GM21367 (cell line): ENCODE measurements around the gene CDC34.

Experiments used
- ATAC-seq: cut with Tn5 transposase; IDR thresholded peaks from one replicate; pipeline ENCODE4 v1.9.1; 2021; ENCODE audit not compliant: unreplicated experiment

Gene CDC34

DNA sequence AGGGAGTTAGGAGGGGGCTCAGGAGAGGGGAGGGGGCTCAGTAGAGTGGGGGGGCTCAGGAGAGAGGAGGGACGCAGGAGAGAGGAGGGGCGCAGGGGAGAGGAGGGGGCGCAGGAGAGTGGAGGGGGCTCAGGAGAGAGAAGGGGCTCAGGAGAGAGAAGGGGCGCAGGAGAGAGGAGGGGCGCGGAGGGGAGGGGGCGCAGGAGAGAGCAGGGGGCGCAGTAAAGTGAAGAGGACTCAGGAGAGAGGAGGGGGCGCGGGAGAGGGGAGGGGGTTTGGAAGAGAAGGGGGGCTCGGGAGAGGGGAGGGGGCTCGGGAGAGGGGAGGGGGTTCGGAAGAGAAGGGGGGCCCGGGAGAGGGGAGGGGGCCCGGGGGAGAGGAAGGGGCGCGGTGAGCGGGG, 34.6 kb upstream of the CDC34 start:
- no peak for ATAC-seq

DNA sequence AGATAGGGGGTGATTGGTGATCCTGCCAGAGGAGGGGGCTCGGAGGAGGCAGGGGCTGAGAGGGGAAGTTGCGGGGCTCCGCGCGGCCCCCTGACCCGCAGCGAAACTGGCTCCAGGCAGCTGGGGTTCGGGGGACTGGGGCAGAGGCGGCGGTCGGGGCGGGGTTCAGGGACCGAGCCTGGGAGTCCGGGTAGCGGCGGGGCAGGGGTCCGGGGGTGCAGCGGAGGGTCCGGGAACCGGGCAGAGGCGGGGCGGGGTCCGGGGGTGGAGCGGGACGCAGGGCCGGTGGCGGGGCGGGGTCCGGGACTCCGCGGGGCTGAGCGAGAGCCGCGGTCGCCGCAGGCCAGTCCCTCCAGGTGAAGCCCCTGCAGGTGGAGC, 34.1 kb upstream of the CDC34 start:
- no peak for ATAC-seq

DNA sequence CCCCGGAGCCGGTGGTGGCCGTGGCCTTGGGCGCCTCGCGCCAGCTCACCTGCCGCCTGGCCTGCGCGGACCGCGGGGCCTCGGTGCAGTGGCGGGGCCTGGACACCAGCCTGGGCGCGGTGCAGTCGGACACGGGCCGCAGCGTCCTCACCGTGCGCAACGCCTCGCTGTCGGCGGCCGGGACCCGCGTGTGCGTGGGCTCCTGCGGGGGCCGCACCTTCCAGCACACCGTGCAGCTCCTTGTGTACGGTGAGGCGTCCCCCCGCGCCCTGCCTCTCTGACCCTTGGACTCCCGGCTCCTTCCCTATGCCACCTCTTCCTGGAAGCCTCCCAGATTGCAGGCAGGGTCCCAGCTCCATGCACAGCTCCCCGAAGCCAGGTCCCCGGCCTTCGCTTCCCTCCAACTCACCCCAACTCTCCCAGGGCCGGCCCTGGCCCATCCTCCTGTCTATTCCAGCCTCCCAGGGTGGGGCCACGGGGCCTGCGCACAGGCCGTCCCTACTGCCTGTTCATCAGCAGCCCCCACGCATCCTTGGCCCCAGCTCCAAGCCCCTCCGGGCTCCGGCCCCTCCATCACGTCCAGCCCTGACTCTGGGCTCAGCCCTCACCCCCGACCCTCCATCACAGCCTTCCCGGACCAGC, 33.6 kb upstream of the CDC34 start:
- no peak for ATAC-seq

DNA sequence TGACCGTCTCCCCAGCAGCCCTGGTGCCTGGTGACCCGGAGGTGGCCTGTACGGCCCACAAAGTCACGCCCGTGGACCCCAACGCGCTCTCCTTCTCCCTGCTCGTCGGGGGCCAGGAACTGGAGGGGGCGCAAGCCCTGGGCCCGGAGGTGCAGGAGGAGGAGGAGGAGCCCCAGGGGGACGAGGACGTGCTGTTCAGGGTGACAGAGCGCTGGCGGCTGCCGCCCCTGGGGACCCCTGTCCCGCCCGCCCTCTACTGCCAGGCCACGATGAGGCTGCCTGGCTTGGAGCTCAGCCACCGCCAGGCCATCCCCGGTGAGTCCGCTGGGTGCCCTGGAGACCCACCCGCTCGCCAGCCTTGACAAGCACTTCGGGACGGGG, 33.1 kb upstream of the CDC34 start:
- ATAC-seq: no peak

DNA sequence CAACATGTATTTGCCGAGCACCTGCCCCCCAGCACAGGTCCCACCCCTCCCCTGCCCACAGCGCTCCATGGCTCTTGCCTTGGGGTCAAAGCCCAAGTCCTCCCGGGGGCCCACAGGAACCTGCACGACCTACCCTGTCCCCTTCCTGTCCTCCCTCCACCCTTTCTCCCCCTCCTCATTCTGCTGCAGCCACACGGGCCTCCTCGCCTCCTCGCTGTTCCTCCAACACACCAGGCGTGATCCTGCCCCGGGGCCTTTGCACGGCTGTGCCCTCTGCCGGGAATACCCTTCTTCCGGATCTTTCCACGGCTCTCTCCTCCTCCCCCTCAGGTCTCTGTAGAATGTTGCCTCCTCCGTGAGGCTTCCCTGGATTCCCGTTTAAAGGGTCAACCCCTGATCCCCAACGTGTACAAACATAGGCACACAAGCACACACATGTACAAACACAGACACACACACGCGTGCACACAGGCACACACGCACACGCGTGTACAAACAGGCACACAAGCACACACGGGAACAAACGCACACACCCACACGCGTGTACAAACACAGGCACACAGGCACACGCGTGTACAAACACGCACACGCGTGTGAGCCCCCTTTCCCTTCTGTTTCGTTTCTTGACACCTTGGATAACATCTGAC, 32.5 kb upstream of the CDC34 start:
- ATAC-seq: no peak

DNA sequence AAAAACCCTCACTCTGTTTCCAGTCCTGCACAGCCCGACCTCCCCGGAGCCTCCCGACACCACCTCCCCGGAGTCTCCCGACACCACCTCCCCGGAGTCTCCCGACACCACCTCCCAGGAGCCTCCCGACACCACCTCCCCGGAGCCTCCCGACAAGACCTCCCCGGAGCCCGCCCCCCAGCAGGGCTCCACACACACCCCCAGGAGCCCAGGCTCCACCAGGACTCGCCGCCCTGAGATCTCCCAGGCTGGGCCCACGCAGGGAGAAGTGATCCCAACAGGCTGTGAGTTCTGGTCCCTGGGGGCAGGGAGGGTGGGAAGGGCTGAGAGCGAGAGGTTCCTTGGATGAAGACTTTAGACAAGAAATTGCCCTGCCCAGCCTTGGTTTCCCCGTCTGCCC, 29.9 kb upstream of the CDC34 start:
- ATAC-seq: no peak

GRCh38 chr19:504616-505015, 26.9 kb upstream of the CDC34 start:
- ATAC-seq: no peak

GRCh38 chr19:506404-507285, 24.9 kb upstream of the CDC34 start:
- ATAC-seq: peak; percentile 45

DNA sequence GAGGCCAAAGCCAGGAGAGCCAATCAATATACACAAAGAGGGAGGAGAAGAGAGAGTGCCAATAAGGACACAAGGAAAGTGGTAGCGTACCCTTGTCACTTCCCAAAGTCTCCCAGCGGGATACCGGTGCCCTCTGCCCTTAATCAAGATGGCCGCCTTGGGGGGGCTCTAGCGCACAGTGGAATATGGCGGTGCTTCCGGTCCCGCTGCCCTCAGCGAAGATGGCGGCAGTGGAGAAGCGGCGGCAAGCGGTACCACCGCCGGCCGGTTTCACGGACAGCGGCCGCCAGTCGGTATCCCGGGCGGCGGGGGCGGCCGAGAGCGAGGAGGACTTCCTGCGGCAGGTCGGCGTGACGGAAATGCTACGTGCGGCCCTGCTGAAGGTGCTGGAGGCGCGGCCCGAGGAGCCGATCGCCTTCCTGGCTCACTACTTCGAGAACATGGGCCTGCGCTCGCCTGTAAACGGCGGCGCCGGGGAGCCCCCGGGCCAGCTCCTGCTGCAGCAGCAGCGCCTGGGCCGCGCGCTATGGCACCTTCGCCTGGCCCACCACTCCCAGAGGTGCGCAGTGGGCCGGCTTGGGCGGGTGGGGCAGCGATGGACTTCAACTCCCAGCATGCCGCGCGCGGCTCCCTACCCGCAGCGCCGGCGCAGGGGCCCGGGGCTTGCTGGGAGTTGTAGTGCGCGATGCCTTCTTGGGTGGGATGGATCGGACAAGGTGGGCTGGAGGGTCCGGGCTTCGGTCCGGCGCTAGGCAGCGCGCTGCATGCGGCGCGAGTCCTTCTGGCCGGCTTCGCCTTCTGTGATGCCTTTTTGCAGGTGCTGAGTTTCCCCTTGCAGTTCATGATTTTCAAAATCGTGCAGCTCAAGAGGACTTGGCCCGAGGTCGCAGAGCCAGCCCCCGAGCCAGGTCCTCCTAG, 24.0 kb upstream of the CDC34 start, which contains the start of gene TPGS1:
TPGS1 (plus strand) TSS at position 212 of the 918 bp plus-strand sequence; CDS start at position 222, 10 bp downstream.
- peak; percentile 44 for ATAC-seq

- ATAC-seq: no peak
Measured at GRCh38 chr19:508204-509150, 23.1 kb upstream of the CDC34 start.

- ATAC-seq: no peak
Measured at GRCh38 chr19:510606-511100, 20.9 kb upstream of the CDC34 start.

DNA sequence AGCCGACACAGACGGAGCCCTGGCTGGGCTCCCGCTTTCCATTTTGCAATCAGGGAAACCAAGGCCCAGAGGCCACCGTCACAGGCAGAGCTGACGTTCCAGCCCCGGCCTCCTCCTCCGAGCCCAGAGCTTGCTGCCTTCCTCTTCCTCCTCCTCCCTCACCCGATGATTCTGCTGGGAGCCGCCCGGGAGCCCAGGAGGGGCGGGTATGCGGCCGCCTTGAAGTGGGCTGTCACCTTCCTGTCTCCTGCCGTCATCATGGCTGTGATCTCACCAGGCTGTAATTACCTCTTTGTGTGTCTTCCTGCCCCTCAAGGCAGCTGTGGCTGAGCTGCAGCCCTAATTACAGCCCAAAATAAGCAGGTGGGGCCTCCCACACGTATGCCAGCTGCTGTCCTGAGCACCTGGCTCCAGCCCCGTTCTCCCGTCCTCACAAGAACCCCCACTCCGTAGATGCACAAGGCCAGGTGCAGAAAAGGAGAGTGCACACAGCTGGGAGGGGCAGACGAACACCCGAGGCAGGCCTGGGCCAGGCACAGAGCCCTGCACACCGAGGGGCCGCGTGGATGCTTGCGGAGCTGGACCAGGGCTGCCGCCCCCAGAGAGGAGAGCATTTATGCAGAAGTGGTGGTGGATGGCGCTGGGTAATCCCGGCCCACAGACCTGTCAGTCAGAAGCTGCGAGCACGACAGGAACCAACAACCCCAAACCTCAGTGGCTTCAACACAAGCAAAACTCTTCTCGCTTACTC, 20.3 kb upstream of the CDC34 start:
- ATAC-seq: no peak

DNA sequence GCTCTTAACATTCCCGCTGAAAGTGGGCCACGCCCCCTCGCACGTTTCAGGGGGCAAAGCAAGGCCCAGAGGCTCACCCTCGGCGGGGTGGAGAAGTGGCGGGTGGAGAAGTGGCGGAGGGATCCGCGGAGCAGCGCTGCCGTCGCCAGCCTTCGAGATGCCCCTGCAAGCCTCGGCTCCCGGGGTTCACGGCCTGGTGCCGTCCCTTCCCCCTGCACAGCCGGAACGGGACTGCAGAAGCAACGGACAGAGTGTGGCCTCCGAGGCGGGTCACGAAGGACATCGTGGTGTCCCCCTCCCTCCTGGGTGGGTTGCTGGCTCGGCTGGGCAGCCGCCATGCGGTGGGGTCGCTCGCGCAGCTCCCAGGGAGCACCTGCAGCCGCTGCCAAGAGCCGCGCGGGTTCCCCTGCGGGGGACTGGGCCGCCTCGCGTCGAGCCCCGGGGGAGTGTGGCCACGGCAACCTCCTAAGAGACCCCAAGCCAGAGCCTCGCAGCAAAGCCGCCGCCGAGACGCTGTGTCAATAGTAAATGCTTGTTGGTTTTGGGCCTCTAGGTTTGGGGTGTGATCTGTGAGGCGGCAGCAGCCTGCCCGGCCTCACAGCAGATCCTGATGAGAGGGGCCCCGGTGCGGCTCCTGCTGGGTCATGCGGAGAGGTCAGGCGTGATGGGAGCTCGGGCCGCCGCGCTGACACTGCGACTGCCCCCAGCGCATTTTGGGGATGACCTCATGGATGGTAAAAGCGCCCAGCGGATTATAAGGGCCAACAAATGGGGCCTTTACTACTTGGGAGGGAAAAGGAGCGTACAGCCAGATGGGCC, 18.8 kb upstream of the CDC34 start:
- ATAC-seq: no peak

GRCh38 chr19:513368-514165, 18.0 kb upstream of the CDC34 start:
- no peak for ATAC-seq

GRCh38 chr19:514166-514663, 17.3 kb upstream of the CDC34 start:
- ATAC-seq: no peak

- no peak for ATAC-seq
Measured at GRCh38 chr19:517721-518597, 13.6 kb upstream of the CDC34 start.
